ENCODE data around the gene PLCXD1. TPM values are rescaled to one million over a fixed set of nuclear protein-coding genes. Genes with fewer than 3 reads are reported as not detected.

Gene PLCXD1
- total RNA-seq, 2 donors from 2014 or later: 12.9 to 20.8 TPM

GRCh38 chrX:267771-268261 lies 13.4 kb upstream of the PLCXD1 start:
- TF ChIP-seq CTCF (IDR thresholded peaks at IDR 0.05) (no peak), POLR2A (IDR thresholded peaks at IDR 0.05) (no peak), POLR2AphosphoS5 (IDR thresholded peaks at IDR 0.05) (no peak)
- no peak overlapping the region for H3K27ac ChIP-seq
- H3K4me1 ChIP-seq (replicated peaks): no peaks in the 10 kb centered on the region
- no peaks in the 10 kb centered on the region for H3K27me3 ChIP-seq (replicated peaks; ENCODE audit: insufficient read depth)
- WGBS: 92% methylated on average over 32 of the region's 33 CpGs
- intact Hi-C loops (cut with DNase I): no loop called here
- H3K36me3 ChIP-seq: no peaks in the 10 kb centered on the region
- H3K9me3 ChIP-seq: no peaks in the 10 kb centered on the region
- peak; percentile 3 for DNase-seq (ENCODE audit: low spot score)
- no peak overlapping the region for H3K4me3 ChIP-seq

GRCh38 chrX:270848-271367 lies 10.3 kb upstream of the PLCXD1 start:
- 79% methylated on average over 13 of the region's 21 CpGs for WGBS
- no peak for DNase-seq (ENCODE audit: low spot score)
- H3K36me3 ChIP-seq: no peaks in the 10 kb centered on the region
- no peaks in the 10 kb centered on the region for H3K4me1 ChIP-seq (replicated peaks)
- H3K9me3 ChIP-seq: no peaks in the 10 kb centered on the region
- H3K27me3 ChIP-seq (replicated peaks; ENCODE audit: insufficient read depth): no peaks in the 10 kb centered on the region
- no peak overlapping the region for H3K4me3 ChIP-seq
- intact Hi-C loops (cut with DNase I): no loop called here
- TF ChIP-seq POLR2AphosphoS5 (IDR thresholded peaks at IDR 0.05) (no peak), CTCF (IDR thresholded peaks at IDR 0.05) (no peak)
- H3K27ac ChIP-seq: no peak overlapping the region

- no peak for TF ChIP-seq CTCF (IDR thresholded peaks at IDR 0.05)
- TF ChIP-seq POLR2AphosphoS5 (IDR thresholded peaks at IDR 0.05): no peak
- no peak for TF ChIP-seq POLR2A (IDR thresholded peaks at IDR 0.05)
- no peaks in the 10 kb centered on the region for H3K36me3 ChIP-seq
- WGBS: 71% methylated on average over 15 of the region's 16 CpGs
- no peak overlapping the region for H3K4me3 ChIP-seq
- H3K27ac ChIP-seq: no peak overlapping the region
- no peaks in the 10 kb centered on the region for H3K9me3 ChIP-seq
- no peak for DNase-seq (ENCODE audit: low spot score)
- H3K27me3 ChIP-seq (replicated peaks; ENCODE audit: insufficient read depth): no peaks in the 10 kb centered on the region
- intact Hi-C loops (cut with DNase I): no loop called here
- H3K4me1 ChIP-seq (replicated peaks): no peaks in the 10 kb centered on the region
These were observed 6.2 kb upstream of the PLCXD1 start for GRCh38 chrX:274904-275475.

- 38% methylated on average over 29 of the region's 32 CpGs for WGBS
- Histone ChIP-seq H3K4me1 (replicated peaks) (no peaks in the 10 kb centered on the region), H3K27ac (no peak overlapping the region), H3K36me3 (no peaks in the 10 kb centered on the region), H3K27me3 (replicated peaks; ENCODE audit: insufficient read depth) (no peaks in the 10 kb centered on the region), H3K9me3 (no peaks in the 10 kb centered on the region), H3K4me3 (peak overlapping the region; percentile 51)
- intact Hi-C loops (cut with DNase I): no loop called here
- no peak for DNase-seq (ENCODE audit: low spot score)
- TF ChIP-seq POLR2AphosphoS5 (IDR thresholded peaks at IDR 0.05) (no peak), CTCF (IDR thresholded peaks at IDR 0.05) (no peak), POLR2A (IDR thresholded peaks at IDR 0.05) (no peak)
These were observed 5.7 kb upstream of the PLCXD1 start for GRCh38 chrX:275476-275966.

All from prostate gland (tissue), 2 donors.